Stimulated activated effector memory CD8-positive, alpha-beta T cell treated with anti-CD3 and anti-CD28 coated beads, Interleukin-12 subunit alpha, Interleukin-12 subunit beta, amount 100 ng/mL, for 72 hours (primary cell): ENCODE data around the gene PIH1D1.
"Not testable (repeated sequence)": the region's sequence is repeated elsewhere in the genome, so short reads cannot be mapped to it uniquely, and the experiment has no call there.

Experiments
- ATAC-seq: fragments of 150-1000 bp; cut with Tn5 transposase; 2 replicates; pipeline ENCODE4 v1.10.0; 2021
- DNase-seq, 2 donors: peaks; one replicate each; pipeline ENCODE4 v3.0.0; 2021 to 2022; ENCODE audit warnings: low spot score in 2 of 2
- H3K27ac Mint-ChIP-seq: one replicate; pipeline ENCODE4 v1.8.0; 2022; ENCODE audit warnings: mild to moderate bottlenecking, mixed read lengths
- H3K36me3 Mint-ChIP-seq: one replicate; pipeline ENCODE4 v1.8.0; 2022; ENCODE audit warnings: mild to moderate bottlenecking, mixed read lengths
- H3K4me1 Mint-ChIP-seq: one replicate; pipeline ENCODE4 v1.8.0; 2022; ENCODE audit warnings: mixed read lengths
- H3K4me3 Mint-ChIP-seq: one replicate; pipeline ENCODE4 v1.8.0; 2022; ENCODE audit warnings: mild to moderate bottlenecking, mixed read lengths
- H3K9me3 Mint-ChIP-seq: one replicate; pipeline ENCODE4 v1.8.0; 2022; ENCODE audit warnings: mixed read lengths

Gene PIH1D1

DNA sequence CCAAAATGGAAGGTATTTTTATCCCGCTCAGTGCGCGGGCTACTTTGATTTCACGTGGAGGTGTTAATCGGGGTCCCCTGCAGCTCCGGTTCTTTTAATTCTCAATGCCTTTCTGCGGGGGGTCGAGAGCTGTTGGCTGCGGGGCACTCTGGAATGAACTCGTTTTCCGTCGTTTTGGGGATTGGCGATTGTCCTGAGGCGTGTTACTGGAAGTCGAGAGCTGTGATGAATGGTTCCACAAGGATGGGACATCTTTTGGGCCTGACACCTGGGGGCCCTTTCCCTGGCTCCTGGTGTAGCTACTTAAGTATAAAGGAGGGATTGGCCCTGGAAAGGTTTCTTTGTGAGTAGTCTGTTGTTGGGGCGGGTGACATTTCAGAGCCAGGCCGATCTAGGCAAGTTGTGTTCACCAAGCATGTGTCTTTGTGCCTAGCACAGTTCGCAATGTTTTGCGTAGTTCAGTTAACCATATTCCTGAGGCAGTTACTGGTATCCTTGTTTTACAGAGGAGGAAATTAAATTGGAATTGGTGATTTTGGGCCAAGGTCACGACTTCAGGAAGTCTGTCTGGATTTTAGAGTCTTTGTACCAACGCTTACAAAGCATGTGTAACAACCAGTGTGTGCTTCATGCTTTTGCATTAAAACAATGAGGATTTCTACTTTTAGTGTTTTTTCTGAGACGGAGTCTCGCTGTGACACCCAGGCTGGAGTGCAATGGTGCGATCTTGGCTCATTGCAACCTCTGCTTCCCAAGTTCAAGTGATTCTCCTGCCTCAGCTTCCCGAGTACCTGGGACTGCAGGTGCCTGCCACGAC is 36.6 kb upstream of the PIH1D1 start:
- Mint-ChIP-seq H3K9me3 (no peaks in the 10 kb centered on the region), H3K36me3 (peaks cover 99% of the 10 kb centered on the region), H3K4me3 (peak overlapping the region; percentile 93), H3K27ac (peak overlapping the region; percentile 100), H3K4me1 (peaks cover 68% of the 10 kb centered on the region)
- no peak for DNase-seq
- ATAC-seq: no peak

DNA sequence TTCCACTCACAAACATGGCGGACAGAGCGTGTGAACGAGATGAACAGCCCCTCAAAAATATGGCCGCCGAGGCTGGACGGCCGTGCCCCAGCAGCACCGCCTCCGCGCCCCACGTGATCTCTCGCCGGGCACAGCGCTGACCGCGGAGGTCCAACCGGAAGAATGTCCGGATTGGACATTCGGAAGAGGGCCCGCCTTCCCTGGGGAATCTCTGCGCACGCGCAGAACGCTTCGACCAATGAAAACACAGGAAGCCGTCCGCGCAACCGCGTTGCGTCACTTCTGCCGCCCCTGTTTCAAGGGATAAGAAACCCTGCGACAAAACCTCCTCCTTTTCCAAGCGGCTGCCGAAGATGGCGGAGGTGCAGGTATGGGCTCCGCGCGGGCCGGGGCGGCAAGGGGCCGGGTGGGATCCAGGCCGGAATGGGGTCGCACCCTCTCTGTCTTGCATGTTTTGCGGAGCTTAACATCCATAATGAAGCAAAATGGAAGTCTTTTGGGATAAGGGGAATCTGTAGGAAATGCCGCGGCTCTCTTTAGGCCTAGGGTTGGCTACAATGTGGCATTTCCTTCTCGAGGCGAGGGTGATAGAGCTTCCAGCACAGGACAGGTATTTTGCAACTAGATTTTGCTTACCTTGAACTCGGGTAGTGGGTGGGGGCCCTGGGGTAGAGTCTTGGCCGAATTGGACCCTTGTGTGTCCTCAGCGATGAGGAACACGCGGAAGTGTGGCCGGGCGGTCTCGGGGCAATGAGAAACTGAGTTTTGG is 35.8 kb upstream of the PIH1D1 start, which contains the start of gene RPL13A:
RPL13A (plus strand) TSS at position 332 of the 769 bp plus-strand sequence; CDS start at position 354, 22 bp downstream.
- Mint-ChIP-seq H3K36me3 (peaks cover 99% of the 10 kb centered on the region), H3K4me3 (peak within 1 kb of the TSS; percentile 93), H3K4me1 (peaks cover 60% of the 10 kb centered on the region), H3K27ac (peak within 1 kb of the TSS; percentile 100), H3K9me3 (no peaks in the 10 kb centered on the region)
- DNase-seq: peak; percentile 99 to 100
- ATAC-seq: peak; percentile 88

DNA sequence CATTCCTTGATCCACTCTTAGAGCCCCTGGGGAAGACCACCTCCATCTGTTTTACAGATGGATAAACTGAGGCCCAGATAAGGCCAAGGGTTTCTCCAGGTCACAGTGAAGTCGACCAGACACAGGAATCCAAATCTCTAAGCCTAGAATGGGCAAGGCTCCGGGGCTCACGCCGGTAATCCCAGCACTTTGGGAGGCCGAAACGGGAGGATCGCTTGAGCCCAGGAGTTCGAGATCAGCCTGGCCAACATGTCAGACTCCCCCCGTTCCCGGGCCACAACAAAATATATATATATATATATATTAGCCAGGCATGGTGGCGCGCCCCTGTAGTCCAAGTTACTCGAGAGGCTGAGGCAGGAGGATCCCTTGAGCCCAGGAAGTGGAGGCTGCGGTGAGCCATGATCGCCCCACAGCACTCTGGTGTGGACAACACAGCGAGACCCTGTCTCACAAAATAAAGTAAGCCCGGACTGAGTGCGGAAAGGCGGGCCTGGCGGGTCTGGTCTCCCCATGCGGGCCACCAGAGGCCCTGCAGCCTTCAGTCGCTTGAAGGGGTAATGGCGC is 35.2 kb upstream of the PIH1D1 start:
- Mint-ChIP-seq H3K27ac (peak overlapping the region; percentile 100), H3K9me3 (no peaks in the 10 kb centered on the region), H3K4me3 (peak overlapping the region; percentile 93), H3K36me3 (peaks cover 99% of the 10 kb centered on the region), H3K4me1 (peaks cover 53% of the 10 kb centered on the region)
- ATAC-seq: no peak
- no peak for DNase-seq

DNA sequence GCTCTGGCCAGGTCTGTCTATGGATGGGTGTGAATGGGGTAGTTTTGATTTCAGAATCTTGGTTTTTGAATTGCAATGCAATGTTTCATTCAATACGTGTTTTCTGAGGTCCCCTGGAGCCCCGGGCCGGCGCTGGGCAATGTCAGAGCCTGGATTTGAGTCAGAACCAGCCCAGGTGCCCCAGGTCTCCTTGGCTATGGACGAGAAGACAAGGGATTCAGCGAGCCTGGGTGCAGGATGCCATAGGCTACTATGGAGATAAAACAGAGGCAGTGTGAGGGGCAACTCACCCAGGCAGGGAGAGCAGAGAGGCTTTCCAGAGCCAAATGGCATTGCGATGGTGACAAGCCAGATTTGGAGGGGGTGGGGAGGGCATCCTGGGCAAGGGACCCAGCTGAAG is 34.6 kb upstream of the PIH1D1 start:
- Mint-ChIP-seq H3K9me3 (no peaks in the 10 kb centered on the region), H3K27ac (peak overlapping the region; percentile 100), H3K4me3 (peak overlapping the region; percentile 93), H3K36me3 (peaks cover 99% of the 10 kb centered on the region), H3K4me1 (peaks cover 48% of the 10 kb centered on the region)
- DNase-seq: no peak
- ATAC-seq: no peak

DNA sequence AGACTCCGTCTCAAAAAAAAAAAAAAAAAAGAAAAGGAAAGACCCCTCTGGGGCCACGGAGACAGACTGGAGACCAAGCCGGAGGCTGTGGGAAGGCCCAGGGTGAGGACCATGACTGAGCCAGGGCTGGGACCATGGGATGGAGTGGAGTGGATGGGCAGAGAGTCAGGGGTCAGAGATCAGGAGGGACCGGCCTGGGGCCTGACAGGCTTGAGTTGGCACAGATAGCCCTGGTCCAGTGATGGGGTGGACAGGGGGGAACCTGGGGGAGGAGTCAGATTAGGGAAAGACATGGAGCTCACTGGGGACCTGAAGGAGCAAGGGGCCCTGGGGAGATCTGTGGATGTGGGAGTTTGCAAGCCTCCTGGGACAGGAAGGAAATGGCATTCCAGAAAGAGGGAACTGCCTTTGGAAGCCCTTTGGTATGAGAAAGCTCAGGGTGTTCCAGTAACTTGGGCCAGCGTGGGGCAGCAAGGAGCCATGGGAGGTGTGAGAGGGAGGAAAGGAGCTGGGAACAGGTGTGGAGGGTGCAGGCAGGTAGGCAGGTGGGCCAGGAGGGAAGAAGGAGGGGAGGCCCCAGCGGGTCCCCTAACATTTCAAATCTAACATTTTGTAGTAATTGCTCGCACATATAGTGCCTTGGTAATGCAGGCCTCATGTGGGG is 29.5 kb upstream of the PIH1D1 start:
- Mint-ChIP-seq H3K4me3 (no peak overlapping the region), H3K36me3 (peaks cover 100% of the 10 kb centered on the region)
- ATAC-seq: no peak

DNA sequence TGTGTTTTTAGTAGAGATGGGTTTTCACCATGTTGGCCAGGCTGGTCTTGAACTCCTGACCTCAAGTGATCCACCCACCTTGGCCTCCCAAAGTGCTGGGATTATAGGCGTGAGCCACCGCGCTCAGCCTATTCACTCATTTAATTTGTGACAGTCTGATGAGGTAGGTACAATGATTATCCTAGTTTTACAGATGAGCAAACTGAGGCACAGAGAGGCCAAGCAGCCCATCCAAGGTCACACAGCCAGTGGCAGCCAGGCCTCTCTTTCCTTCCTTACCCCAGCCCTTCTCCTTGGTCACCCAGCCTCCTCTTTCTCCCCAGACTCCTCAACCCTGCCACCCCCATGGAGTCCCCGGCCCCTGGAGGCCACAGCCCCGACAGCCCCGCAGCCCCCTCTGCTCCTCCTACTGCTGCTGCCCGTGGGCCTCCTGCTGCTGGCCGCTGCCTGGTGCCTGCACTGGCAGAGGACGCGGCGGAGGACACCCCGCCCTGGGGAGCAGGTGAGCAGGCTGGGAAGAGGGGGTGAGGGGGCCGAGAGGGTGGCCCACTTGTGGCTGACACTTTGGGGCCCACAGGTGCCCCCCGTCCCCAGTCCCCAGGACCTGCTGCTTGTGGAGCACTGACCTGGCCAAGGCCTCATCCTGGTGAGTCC is 28.5 kb upstream of the PIH1D1 start:
- H3K36me3 Mint-ChIP-seq: peaks cover 99% of the 10 kb centered on the region
- no peaks in the 10 kb centered on the region for H3K9me3 Mint-ChIP-seq
- peaks cover 16% of the 10 kb centered on the region for H3K4me1 Mint-ChIP-seq
- H3K27ac Mint-ChIP-seq: peak overlapping the region; percentile 82
- no peak overlapping the region for H3K4me3 Mint-ChIP-seq
- DNase-seq (no peak), ATAC-seq (no peak)

More for the DNA sequence above, 29.5 kb upstream of the PIH1D1 start:
- Mint-ChIP-seq H3K27ac (peak overlapping the region; percentile 82), H3K4me1 (peaks cover 7% of the 10 kb centered on the region), H3K9me3 (no peaks in the 10 kb centered on the region)
- no peak for DNase-seq

DNA sequence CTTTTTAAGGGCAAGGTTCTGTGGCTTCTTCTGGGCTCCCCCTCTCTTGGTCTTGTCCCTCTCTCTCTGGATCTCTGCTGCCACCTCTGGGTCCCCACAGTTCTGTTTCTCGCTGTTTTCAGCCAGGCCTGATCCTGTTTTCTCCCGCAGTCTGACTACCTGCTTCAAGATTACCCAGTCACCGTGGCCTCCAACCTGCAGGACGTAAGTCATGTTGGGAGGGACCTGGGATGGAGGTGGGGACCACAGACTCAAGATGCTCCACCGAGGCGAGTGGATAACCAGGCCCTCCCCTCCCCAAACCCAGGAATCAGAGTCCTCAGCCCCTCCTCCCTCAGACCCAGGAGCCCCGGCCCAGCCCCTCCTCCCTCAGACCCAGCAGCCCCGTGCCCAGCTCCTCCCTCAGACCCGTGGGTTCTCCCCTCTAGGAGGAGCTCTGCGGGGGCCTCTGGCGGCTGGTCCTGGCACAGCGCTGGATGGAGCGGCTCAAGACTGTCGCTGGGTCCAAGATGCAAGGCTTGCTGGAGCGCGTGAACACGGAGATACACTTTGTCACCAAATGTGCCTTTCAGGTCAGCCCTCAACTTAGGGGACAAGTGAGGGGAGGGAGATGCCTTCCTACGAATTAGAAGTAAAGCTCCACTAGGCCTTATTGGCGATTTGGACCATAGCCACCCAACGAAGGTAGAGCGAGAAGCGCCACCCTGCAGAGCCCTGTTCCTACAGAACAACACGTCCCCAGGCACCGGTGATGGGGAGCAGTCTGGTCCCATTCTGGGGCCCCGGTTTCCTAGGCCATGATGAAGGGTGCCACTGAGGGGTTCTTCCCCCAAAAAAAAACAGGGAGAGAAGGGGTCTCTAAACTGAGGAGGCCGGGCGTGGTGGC is 24.6 kb upstream of the PIH1D1 start:
- peaks cover 73% of the 10 kb centered on the region for H3K36me3 Mint-ChIP-seq
- no peaks in the 10 kb centered on the region for H3K9me3 Mint-ChIP-seq
- ATAC-seq (peak; percentile 75), DNase-seq (peak in 1 of 2 donors; percentile 84)
- peak overlapping the region; percentile 96 for H3K27ac Mint-ChIP-seq
- H3K4me1 Mint-ChIP-seq: peaks cover 41% of the 10 kb centered on the region
- H3K4me3 Mint-ChIP-seq: peak overlapping the region; percentile 88

DNA sequence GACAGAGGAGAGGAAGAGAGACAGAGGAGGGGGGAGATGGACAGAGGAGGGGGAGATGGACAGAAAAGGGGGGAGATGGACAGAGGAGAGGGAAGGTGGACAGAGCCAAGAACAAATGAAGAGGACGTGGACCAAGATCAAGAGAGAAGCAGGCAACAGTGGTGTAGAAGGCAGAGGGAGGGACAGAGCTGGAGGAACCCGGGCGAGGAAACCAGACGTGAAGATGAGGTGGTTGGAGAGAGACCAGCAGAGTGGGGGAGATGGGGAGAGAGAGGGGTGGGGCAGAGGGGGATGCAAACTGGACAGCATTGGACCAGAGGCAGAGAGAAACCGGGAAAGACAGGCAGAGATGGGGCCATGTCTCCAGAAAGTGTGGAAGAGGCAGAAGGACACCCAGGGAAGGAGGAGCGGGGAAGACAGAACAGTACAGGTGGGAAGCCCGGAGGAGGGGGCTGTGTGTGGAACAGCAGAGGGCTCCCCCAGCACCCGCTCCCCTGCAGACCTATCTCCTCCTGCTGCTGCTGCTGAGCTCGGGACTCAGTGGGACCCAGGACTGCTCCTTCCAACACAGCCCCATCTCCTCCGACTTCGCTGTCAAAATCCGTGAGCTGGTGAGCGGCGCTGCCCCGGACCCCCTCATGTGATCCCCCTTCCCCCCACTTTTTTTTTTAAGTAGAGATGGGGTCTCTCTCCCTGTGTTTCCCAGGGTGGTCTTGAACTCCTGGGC is 23.7 kb upstream of the PIH1D1 start:
- no peaks in the 10 kb centered on the region for H3K9me3 Mint-ChIP-seq
- peaks cover 66% of the 10 kb centered on the region for H3K36me3 Mint-ChIP-seq
- H3K27ac Mint-ChIP-seq: peak overlapping the region; percentile 96
- DNase-seq (no peak), ATAC-seq (no peak)
- peaks cover 50% of the 10 kb centered on the region for H3K4me1 Mint-ChIP-seq
- peak overlapping the region; percentile 88 for H3K4me3 Mint-ChIP-seq

DNA sequence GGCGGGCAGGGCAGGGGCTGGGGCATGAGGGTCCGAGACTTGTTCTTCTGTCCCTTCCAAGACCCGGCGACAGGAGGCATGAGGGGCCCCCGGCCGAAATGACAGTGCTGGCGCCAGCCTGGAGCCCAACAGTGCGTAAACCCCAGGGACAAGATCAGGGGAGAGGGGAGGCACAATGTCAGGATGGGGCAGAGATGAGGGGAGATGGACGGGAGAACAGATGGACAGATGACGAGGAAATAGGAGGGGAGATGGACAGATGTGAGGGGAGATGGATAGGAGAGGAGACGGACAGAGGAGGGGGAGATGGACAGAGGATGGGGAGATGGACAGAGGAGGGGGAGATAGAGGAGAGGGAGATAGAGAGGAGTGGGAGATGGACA is 22.9 kb upstream of the PIH1D1 start:
- no peak for ATAC-seq
- Mint-ChIP-seq H3K9me3 (no peaks in the 10 kb centered on the region), H3K36me3 (peaks cover 64% of the 10 kb centered on the region), H3K4me1 (peaks cover 56% of the 10 kb centered on the region), H3K27ac (peak overlapping the region; percentile 96), H3K4me3 (peak overlapping the region; percentile 88)
- no peak for DNase-seq

DNA sequence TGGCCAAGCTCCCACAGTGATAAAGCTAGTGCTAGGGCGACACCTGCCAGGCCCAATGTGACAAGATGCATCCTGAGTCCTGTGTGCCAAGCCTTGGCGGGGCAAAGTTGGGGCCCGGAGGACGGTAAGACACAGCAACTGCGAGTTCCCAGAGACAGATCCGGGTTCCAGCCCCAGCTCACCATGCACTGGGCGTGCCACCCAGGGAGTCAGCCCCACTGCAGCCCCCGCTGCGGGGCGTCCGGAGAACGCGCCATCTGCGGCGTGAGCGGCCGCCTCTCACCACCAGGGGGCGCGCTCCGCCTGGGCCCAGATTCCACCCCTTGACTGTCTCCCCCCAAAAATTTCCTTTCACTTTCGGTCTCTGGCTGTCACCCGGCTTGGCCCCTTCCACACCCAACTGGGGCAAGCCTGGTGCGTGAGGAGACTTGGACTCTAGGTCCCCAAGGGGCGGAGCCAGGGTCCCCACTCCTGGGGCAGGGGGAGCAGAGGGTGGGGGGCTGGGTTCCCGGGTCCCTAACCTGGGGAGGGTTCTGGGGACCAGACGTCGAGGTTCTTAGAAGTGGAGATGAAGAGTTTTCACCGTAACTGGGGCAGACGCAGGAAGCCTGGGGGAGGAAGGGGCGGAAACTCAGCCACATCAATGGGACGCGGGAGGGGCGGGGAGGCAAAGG is 22.4 kb upstream of the PIH1D1 start, which contains the start of gene FLT3LG:
FLT3LG (plus strand) TSS at position 348 of the 674 bp plus-strand sequence. CDS start 425 bp downstream, outside the sequence.
- Mint-ChIP-seq H3K4me3 (peak within 1 kb of the TSS; percentile 88), H3K36me3 (peaks cover 63% of the 10 kb centered on the region), H3K27ac (peak within 1 kb of the TSS; percentile 96), H3K9me3 (no peaks in the 10 kb centered on the region), H3K4me1 (peaks cover 61% of the 10 kb centered on the region)
- DNase-seq (peak; percentile 93 to 96), ATAC-seq (peak; percentile 71)

DNA sequence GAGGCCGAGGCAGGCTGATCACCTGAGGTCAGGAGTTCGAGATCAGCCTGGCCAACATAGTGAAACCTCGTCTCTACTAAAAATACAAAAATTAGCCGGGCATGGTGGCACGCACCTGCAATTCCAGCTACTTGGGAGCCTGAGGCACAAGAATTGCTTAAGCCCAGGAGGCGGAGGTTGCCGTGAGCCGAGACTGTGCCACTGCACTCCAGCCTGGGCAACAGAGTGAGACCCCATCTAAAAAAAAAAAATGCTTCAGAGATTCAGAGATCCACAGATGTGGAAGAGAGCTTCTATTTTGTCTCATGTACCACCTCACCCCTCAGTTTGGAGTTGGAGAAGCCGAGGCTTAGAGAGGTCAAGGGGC is 21.9 kb upstream of the PIH1D1 start:
- ATAC-seq, H3K9me3 Mint-ChIP-seq, DNase-seq: not testable (repeated sequence)
- Mint-ChIP-seq H3K27ac (peak overlapping the region; percentile 96), H3K4me1 (peaks cover 66% of the 10 kb centered on the region), H3K36me3 (peaks cover 63% of the 10 kb centered on the region), H3K4me3 (peak overlapping the region; percentile 88)

DNA sequence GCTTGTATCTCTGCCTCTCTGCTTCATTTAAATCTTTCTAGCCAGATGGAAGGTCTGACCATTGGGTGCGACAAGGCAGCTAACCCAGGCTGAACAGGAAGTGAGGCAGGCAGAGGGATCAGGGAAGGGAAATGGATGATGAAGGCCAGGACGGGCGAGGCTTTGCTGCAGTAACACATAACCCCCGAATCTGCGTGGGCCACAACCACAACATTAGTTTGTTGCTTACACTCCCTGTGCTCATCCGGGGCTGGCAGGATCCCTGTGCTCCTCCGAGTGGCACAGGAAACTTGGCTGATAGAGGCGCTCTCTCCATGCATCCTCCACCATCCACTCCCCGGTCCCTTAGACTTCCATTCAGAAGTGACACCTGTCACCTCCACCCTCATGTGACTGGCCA is 21.3 kb upstream of the PIH1D1 start:
- Mint-ChIP-seq H3K4me1 (peaks cover 69% of the 10 kb centered on the region), H3K9me3 (no peaks in the 10 kb centered on the region), H3K36me3 (peaks cover 61% of the 10 kb centered on the region), H3K27ac (peak overlapping the region; percentile 96), H3K4me3 (peak overlapping the region; percentile 88)
- DNase-seq (no peak), ATAC-seq (no peak)

DNA sequence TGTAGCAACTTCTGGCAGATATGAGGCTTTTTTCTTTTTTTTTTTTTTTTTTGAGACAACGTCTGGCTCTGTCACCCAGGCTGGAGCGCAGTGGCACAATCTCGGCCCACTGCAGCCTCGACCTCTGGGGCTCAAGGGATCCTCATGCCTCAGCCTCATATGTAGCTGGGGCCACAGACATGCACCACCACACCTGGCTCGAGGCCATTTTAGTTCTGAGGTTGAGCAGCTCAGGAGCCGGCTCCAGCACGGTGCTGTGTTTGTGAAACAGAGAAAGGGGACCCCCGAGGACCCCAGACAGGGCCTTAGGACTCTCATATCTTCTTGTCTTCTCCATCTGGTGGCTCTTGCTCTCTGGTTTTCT is 19.0 kb upstream of the PIH1D1 start:
- no peak for ATAC-seq
- peak overlapping the region; percentile 72 for H3K4me3 Mint-ChIP-seq
- H3K4me1 Mint-ChIP-seq: peaks cover 58% of the 10 kb centered on the region

More for the DNA sequence above, 19.0 kb upstream of the PIH1D1 start:
- peak overlapping the region; percentile 91 for H3K27ac Mint-ChIP-seq
- H3K9me3 Mint-ChIP-seq: no peaks in the 10 kb centered on the region
- peaks cover 38% of the 10 kb centered on the region for H3K36me3 Mint-ChIP-seq
- DNase-seq: no peak
